PC-9 (cell line): Measurements from ENCODE around the gene PSPN. TPM values are rescaled to one million over a fixed set of nuclear protein-coding genes. Genes with fewer than 3 reads are reported as not detected.

Experiments
- BruUV-seq: library from RNA; stranded (reverse); fragments of 400-500 nt; replicated peaks from 2 replicates; lab custom pipeline; 2021; lab: Mats Ljungman, UMichigan
- CTCF ChIA-PET: fragments of 300-600 bp; sonication (Branson Sonifier 250); formaldehyde crosslinking; loops from one replicate; lab custom pipeline; 2022; ENCODE audit warnings: antibody characterized with exemption; lab: Charles Lee
- POLR2A ChIA-PET: fragments of 300-600 bp; sonication (Branson Sonifier 250); formaldehyde crosslinking; loops from one replicate; lab custom pipeline; 2022; ENCODE audit warnings: antibody characterized with exemption; ENCODE audit not compliant: unreplicated experiment; lab: Charles Lee
- DNase-seq, 2 experiments: peaks; one replicate each; pipeline versions ENCODE4 v3.0.0 to v3.0.0-alpha.2; 2015 to 2022; ENCODE audit warnings: mixed read lengths in 1 of 2
- H2AFZ ChIP-seq: fragments of 200-600 bp; sonication (generic); 2 replicates; pipeline ENCODE4 v1.8.1; 2017; ENCODE audit warnings: antibody characterized with exemption
- H3F3A ChIP-seq: fragments of 200-600 bp; sonication (generic); 2 replicates; pipeline ENCODE4 v1.8.1; 2017; ENCODE audit warnings: antibody characterized with exemption, mild to moderate bottlenecking, low read depth; ENCODE audit not compliant: insufficient read depth
- H3K27ac ChIP-seq: fragments of 200-600 bp; sonication (generic); 2 replicates; pipeline ENCODE4 v1.6.1; 2016; ENCODE audit warnings: mixed run types
- H3K27me3 ChIP-seq: fragments of 200-600 bp; sonication (generic); 2 replicates; pipeline ENCODE4 v1.6.1; 2016; ENCODE audit warnings: low read depth, mixed run types; ENCODE audit not compliant: insufficient read depth
- H3K36me3 ChIP-seq: fragments of 200-600 bp; sonication (generic); 2 replicates; pipeline ENCODE4 v1.6.1; 2016; ENCODE audit warnings: low read depth, mixed run types
- H3K4me1 ChIP-seq: fragments of 200-600 bp; sonication (generic); replicated peaks from 2 replicates; pipeline ENCODE4 v1.6.1; 2016; ENCODE audit warnings: mixed run types; ENCODE audit not compliant: insufficient read depth
- H3K4me2 ChIP-seq: fragments of 200-600 bp; sonication (generic); 2 replicates; pipeline ENCODE4 v1.6.1; 2017; ENCODE audit warnings: mixed run types
- H3K4me3 ChIP-seq: fragments of 200-600 bp; sonication (generic); 2 replicates; pipeline ENCODE4 v1.6.1; 2016; ENCODE audit warnings: mixed run types
- H3K79me2 ChIP-seq: fragments of 200-600 bp; sonication (generic); 2 replicates; pipeline ENCODE4 v1.6.1; 2017; ENCODE audit warnings: low read depth, mixed run types
- H3K9me2 ChIP-seq: fragments of 200-600 bp; sonication (generic); 2 replicates; pipeline ENCODE4 v1.8.1; 2017; ENCODE audit warnings: mild to moderate bottlenecking; ENCODE audit not compliant: insufficient read depth
- H3K9me3 ChIP-seq: fragments of 200-600 bp; sonication (generic); 2 replicates; pipeline ENCODE4 v1.8.1; 2016; ENCODE audit warnings: low read depth; ENCODE audit not compliant: insufficient read depth
- H4K20me1 ChIP-seq: fragments of 200-600 bp; sonication (generic); 2 replicates; pipeline ENCODE4 v1.8.1; 2017; ENCODE audit not compliant: insufficient read depth
- EZH2 ChIP-seq: fragments of 200-600 bp; sonication (generic); IDR thresholded peaks from 2 replicates; pipeline ENCODE4 v1.8.0; 2017; ENCODE audit warnings: antibody characterized with exemption, low read depth
- intact Hi-C: fragments of 100-400 bp; cut with micrococcal nuclease; formaldehyde crosslinking; loops from one replicate; pipeline ENCODE4 v1.10.0; 2022; ENCODE audit not compliant: unreplicated experiment
- total RNA-seq: library from RNA; stranded (reverse); gene quantifications from 2 replicates; pipeline ENCODE4 v1.2.3, GENCODE V29; 2021
- TF ChIP-seq, protein P1 (sequence below): fragments of 200-600 bp; sonication (generic); conservative IDR thresholded peaks from 2 replicates; pipeline ENCODE4 v1.6.1; 2017; ENCODE audit warnings: mixed run types, antibody characterized with exemption, mild to moderate bottlenecking, moderate library complexity

Gene PSPN
- total RNA-seq, 1 experiment from 2014 or later = 1.3 TPM

DNA sequence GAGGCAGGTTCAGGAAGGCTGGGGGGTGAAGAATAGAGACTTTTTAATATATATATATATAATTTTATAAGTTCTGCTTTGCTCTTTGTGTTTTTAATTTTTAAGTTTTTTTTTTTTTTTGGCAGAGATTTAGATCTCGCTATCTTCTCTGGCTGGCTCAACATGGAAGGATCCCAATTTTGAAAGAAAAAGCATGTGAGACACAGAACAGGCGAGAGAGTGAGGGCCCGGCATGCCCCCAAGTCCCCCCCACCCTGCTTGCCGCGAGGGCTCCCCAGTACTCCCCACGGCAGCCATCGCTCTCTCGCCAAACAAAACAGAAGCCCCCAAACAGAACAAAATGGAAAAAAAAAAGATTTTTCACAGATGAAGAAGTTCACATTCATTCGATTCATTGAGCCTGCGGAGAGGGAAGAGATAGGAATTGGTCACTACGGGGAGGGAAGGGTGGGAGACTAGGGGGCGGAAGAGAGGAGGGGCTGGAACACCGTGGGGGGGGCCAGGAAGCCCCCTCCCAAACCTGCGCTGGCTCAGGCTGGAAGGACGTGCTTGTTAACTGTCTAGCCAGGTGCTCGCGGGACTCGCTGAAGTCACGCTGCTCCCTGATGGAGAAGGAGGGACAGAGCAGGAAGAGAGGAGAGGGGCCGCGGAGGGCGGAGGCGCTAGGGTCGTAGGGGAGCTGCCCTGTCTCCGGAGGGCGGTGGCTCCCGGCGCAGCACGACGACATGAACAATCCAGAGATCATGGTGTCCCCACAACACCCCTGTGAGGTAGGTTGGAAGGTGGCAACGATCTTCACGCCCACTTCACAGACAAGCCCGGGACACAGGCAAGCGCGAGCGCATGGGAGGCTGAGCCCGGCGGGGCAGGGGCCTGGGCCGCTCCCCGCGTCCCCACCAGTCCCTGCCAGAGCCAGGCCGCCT is 38.2 kb upstream of the PSPN start:
- H3F3A ChIP-seq = peaks cover 3% of the 10 kb centered on the region; the same call in 1 of the 2 replicates
- H3K9me3 ChIP-seq = no peaks in the 10 kb centered on the region
- H2AFZ ChIP-seq = no peak overlapping the region
- H3K36me3 ChIP-seq = no peaks in the 10 kb centered on the region
- no peak overlapping the region for H3K27ac ChIP-seq
- no peak for DNase-seq
- intact Hi-C loops = no loop called here
- H3K4me3 ChIP-seq = no peak overlapping the region
- no peak for TF ChIP-seq EZH2
- TF ChIP-seq, protein P1, sequence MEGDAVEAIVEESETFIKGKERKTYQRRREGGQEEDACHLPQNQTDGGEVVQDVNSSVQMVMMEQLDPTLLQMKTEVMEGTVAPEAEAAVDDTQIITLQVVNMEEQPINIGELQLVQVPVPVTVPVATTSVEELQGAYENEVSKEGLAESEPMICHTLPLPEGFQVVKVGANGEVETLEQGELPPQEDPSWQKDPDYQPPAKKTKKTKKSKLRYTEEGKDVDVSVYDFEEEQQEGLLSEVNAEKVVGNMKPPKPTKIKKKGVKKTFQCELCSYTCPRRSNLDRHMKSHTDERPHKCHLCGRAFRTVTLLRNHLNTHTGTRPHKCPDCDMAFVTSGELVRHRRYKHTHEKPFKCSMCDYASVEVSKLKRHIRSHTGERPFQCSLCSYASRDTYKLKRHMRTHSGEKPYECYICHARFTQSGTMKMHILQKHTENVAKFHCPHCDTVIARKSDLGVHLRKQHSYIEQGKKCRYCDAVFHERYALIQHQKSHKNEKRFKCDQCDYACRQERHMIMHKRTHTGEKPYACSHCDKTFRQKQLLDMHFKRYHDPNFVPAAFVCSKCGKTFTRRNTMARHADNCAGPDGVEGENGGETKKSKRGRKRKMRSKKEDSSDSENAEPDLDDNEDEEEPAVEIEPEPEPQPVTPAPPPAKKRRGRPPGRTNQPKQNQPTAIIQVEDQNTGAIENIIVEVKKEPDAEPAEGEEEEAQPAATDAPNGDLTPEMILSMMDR = no peak
- H3K4me2 ChIP-seq = no peak overlapping the region
- no peaks in the 10 kb centered on the region for H3K9me2 ChIP-seq
- no peaks in the 10 kb centered on the region for H3K4me1 ChIP-seq
- ChIA-PET CTCF (no interaction called here), POLR2A (no interaction called here)
- no peaks in the 10 kb centered on the region for H3K79me2 ChIP-seq
- peaks cover 4% of the 10 kb centered on the region; the same call in 1 of the 2 replicates for H4K20me1 ChIP-seq
- BruUV-seq = no TSS peak
- H3K27me3 ChIP-seq = no peaks in the 10 kb centered on the region

DNA sequence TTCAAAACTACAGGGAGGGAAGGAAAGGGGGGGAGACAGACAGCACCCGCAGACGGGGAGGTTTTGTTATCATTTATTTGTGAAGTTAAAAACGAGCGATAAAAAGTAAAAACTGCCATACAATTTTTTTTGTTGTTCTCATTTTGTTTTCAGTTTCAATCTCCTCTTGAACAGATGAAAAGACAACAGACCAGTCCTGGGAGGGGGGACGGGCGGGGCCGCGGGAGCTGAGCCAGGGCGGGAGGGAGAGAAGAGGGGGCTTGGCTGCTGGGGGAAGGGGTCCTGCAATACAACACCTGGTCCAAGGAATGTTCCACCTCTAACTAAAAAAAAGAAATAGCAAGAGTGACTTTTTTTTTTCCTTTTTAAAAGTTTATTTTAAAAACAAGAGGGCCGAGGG is 37.6 kb upstream of the PSPN start:
- no peaks in the 10 kb centered on the region for H3K36me3 ChIP-seq
- H3K9me3 ChIP-seq = no peaks in the 10 kb centered on the region
- H3K79me2 ChIP-seq = no peaks in the 10 kb centered on the region
- H3K27ac ChIP-seq = no peak overlapping the region
- H3K9me2 ChIP-seq = no peaks in the 10 kb centered on the region
- H3K4me3 ChIP-seq = no peak overlapping the region
- H3K4me1 ChIP-seq = no peaks in the 10 kb centered on the region
- ChIA-PET CTCF (no interaction called here), POLR2A (no interaction called here)
- H3K27me3 ChIP-seq = no peaks in the 10 kb centered on the region
- no peak for DNase-seq
- BruUV-seq = TSS peak; percentile 35
- no peak overlapping the region for H2AFZ ChIP-seq
- peaks cover 4% of the 10 kb centered on the region; the same call in 1 of the 2 replicates for H4K20me1 ChIP-seq
- TF ChIP-seq EZH2 = no peak
- TF ChIP-seq, protein P1 = no peak
- H3K4me2 ChIP-seq = no peak overlapping the region
- intact Hi-C loops = no loop called here
- H3F3A ChIP-seq = peaks cover 3% of the 10 kb centered on the region; the same call in 1 of the 2 replicates

DNA sequence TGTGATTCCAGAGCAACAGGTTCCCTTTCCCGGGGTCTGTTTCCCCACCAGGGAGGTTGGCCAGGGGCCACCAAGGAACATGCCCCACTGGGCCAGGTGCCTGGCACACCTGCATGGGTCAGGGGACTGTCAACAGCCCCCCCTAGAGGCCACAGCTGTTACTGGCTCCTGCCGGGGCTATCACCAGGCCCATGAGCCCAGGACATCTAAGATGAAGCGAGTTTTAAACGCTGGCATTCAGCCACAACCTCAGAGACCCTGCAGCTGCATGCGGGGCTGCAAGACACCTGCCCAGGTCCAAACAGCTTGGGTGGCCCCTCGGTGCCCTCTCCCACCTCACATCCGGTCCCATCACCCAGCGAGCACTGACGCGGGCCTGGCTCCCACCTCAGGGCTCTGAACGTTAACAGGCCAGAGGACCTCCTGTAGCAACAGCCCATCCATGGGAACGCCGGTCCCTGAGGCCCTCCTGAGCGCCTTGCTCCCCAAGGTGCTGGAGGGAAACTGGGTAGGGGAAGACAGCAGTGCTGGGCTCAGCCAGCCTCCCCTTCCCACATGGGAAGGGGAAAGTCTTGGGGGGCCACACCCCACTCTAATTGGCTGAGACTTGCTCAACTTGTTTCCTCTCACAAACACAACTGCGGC is 36.8 kb upstream of the PSPN start:
- Histone ChIP-seq H3K4me2 (no peak overlapping the region), H3K79me2 (no peaks in the 10 kb centered on the region), H2AFZ (no peak overlapping the region), H3K9me2 (no peaks in the 10 kb centered on the region), H3K27me3 (no peaks in the 10 kb centered on the region), H3K36me3 (no peaks in the 10 kb centered on the region), H3F3A (peaks cover 3% of the 10 kb centered on the region; the same call in 1 of the 2 replicates), H3K4me3 (no peak overlapping the region), H3K9me3 (no peaks in the 10 kb centered on the region), H4K20me1 (peaks cover 3% of the 10 kb centered on the region; the same call in 1 of the 2 replicates), H3K4me1 (no peaks in the 10 kb centered on the region), H3K27ac (no peak overlapping the region)
- TF ChIP-seq, protein P1 = peak; percentile 67
- no peak for TF ChIP-seq EZH2
- DNase-seq = peak in 1 of 2 experiments; percentile 24
- BruUV-seq = no TSS peak
- ChIA-PET POLR2A (interaction anchor here (0.5 kb wide), 1 partner anchor 584 kb away, joined by 5 read pairs; no protein-coding TSS in a partner anchor), CTCF (no interaction called here)
- intact Hi-C loops = no loop called here
